ENCODE data around the gene FEM1C.

- TF ChIP-seq CTCF (IDR thresholded peaks at IDR 0.05 in 8 of 11, conservative IDR thresholded peaks at IDR 0.05 in 3 of 11) = no peak
- TF ChIP-seq POLR2A (IDR thresholded peaks at IDR 0.05) = no peak
These were observed 28.6 kb upstream of the FEM1C start for GRCh38 chr5:115573133-115573532.

Data from spleen (tissue), 7 donors.